WTC11 (cell line): ENCODE measurements around the gene SIN3B. TPM values are rescaled to one million over a fixed set of nuclear protein-coding genes. Genes with fewer than 3 reads are reported as not detected.

Experiments
- ATAC-seq: fragments of 200-7000 bp; cut with Tn5 transposase; 2 replicates; pipeline ENCODE4 v1.10.0; 2021; ENCODE audit warnings: mild to moderate bottlenecking, moderate library complexity
- CTCF ChIA-PET: fragments of 300-600 bp; sonication (Branson Sonifier 250); formaldehyde crosslinking; loops from one replicate; lab custom pipeline; 2021; ENCODE audit warnings: antibody characterized with exemption; lab: Charles Lee
- POLR2A ChIA-PET: fragments of 350-600 bp; sonication (Branson Sonifier 250); formaldehyde crosslinking; loops from one replicate; lab custom pipeline; 2021; ENCODE audit warnings: antibody characterized with exemption; lab: Charles Lee
- DNase-seq: peaks from one replicate; pipeline ENCODE4 v3.0.0; 2021; ENCODE audit warnings: low spot score
- H3K27ac Mint-ChIP-seq: 2 replicates; pipeline ENCODE4 v1.8.0; 2021; ENCODE audit warnings: mixed read lengths
- H3K27me3 Mint-ChIP-seq: 2 replicates; pipeline ENCODE4 v1.8.0; 2021; ENCODE audit warnings: low read depth, mild to moderate bottlenecking, moderate library complexity, mixed read lengths
- H3K36me3 Mint-ChIP-seq: 2 replicates; pipeline ENCODE4 v1.8.0; 2021; ENCODE audit warnings: mixed read lengths
- H3K4me1 Mint-ChIP-seq: 2 replicates; pipeline ENCODE4 v1.8.0; 2022; ENCODE audit warnings: mixed read lengths
- H3K4me3 Mint-ChIP-seq: 2 replicates; pipeline ENCODE4 v1.8.0; 2021; ENCODE audit warnings: mild to moderate bottlenecking, moderate library complexity, mixed read lengths
- H3K9me3 Mint-ChIP-seq: 2 replicates; pipeline ENCODE4 v1.8.0; 2021; ENCODE audit warnings: mixed read lengths
- CREM ChIP-seq: sonication (generic); formaldehyde crosslinking; IDR thresholded peaks from 2 replicates; pipeline ENCODE4 v1.8.1; 2022; ENCODE audit warnings: mild to moderate bottlenecking, missing genetic modification reagents, moderate library complexity
- ELF4 ChIP-seq: sonication (generic); formaldehyde crosslinking; IDR thresholded peaks from 2 replicates; pipeline ENCODE4 v1.8.1; 2022; ENCODE audit warnings: low read depth, mild to moderate bottlenecking, moderate library complexity, missing genetic modification reagents
- ETV6 ChIP-seq: sonication (generic); formaldehyde crosslinking; IDR thresholded peaks from 2 replicates; pipeline ENCODE4 v1.8.1; 2022; ENCODE audit warnings: mild to moderate bottlenecking, missing genetic modification reagents
- FOXP1 ChIP-seq: sonication (generic); formaldehyde crosslinking; IDR thresholded peaks from 2 replicates; pipeline ENCODE4 v1.8.0; 2022; ENCODE audit warnings: missing genetic modification reagents, mild to moderate bottlenecking, moderate library complexity, borderline replicate concordance
- GTF2I ChIP-seq: fragments of 250-450 bp; sonication (Bioruptor Pico); conservative IDR thresholded peaks from 2 replicates; pipeline ENCODE4 v1.4.0; 2021; ENCODE audit warnings: mild to moderate bottlenecking
- HMGA2 ChIP-seq: fragments of 250-450 bp; sonication (Bioruptor Pico); IDR thresholded peaks from 2 replicates; pipeline ENCODE4 v1.4.0; 2021; ENCODE audit warnings: mild to moderate bottlenecking, moderate library complexity
- NFATC4 ChIP-seq: fragments of 250-450 bp; sonication (Bioruptor Pico); IDR thresholded peaks from 2 replicates; pipeline ENCODE4 v1.9.0; 2021; ENCODE audit warnings: mild to moderate bottlenecking
- NFE2L1 ChIP-seq: sonication (generic); formaldehyde crosslinking; IDR thresholded peaks from 2 replicates; pipeline ENCODE4 v1.8.1; 2023; ENCODE audit warnings: missing genetic modification reagents
- NFYB ChIP-seq: sonication (generic); formaldehyde crosslinking; conservative IDR thresholded peaks from 2 replicates; pipeline ENCODE4 v1.8.0; 2022; ENCODE audit warnings: low read depth, missing genetic modification reagents
- ZNF263 ChIP-seq: sonication (generic); formaldehyde crosslinking; IDR thresholded peaks from 2 replicates; pipeline ENCODE4 v1.8.1; 2022; ENCODE audit warnings: low read depth, mild to moderate bottlenecking, moderate library complexity, missing genetic modification reagents
- ZNF671 ChIP-seq: fragments of 250-450 bp; sonication (Bioruptor Pico); IDR thresholded peaks from 2 replicates; pipeline ENCODE4 v1.8.0; 2021; ENCODE audit warnings: mild to moderate bottlenecking
- total RNA-seq: library from RNA; stranded (reverse); gene quantifications from 3 replicates; pipeline ENCODE4 v1.2.3, GENCODE V29; 2021
- TF ChIP-seq, protein P1 (sequence below): sonication (generic); formaldehyde crosslinking; IDR thresholded peaks from 2 replicates; pipeline ENCODE4 v1.8.0; 2022; ENCODE audit warnings: missing genetic modification reagents
- TF ChIP-seq, protein P2 (sequence below): sonication (generic); formaldehyde crosslinking; IDR thresholded peaks from 2 replicates; pipeline ENCODE4 v1.8.0; 2023; ENCODE audit warnings: mild to moderate bottlenecking, missing genetic modification reagents
- TF ChIP-seq, protein P3 (sequence below): sonication (generic); formaldehyde crosslinking; conservative IDR thresholded peaks from 2 replicates; pipeline ENCODE4 v1.8.1; 2022; ENCODE audit warnings: mild to moderate bottlenecking, missing genetic modification reagents
- TF ChIP-seq, protein P4 (sequence below): sonication (generic); formaldehyde crosslinking; IDR thresholded peaks from 2 replicates; pipeline ENCODE4 v1.8.0; 2023; ENCODE audit warnings: missing genetic modification reagents, mild to moderate bottlenecking, borderline replicate concordance
- TF ChIP-seq, protein P5 (sequence below): sonication (generic); formaldehyde crosslinking; IDR thresholded peaks from 2 replicates; pipeline ENCODE4 v1.8.1; 2023; ENCODE audit warnings: mild to moderate bottlenecking, missing genetic modification reagents
- TF ChIP-seq, protein P6 (sequence below): sonication (generic); formaldehyde crosslinking; IDR thresholded peaks from 2 replicates; pipeline ENCODE4 v1.8.1; 2022; ENCODE audit warnings: mild to moderate bottlenecking, missing genetic modification reagents, moderate library complexity, borderline replicate concordance
- TF ChIP-seq, protein P7 (sequence below): sonication (generic); formaldehyde crosslinking; IDR thresholded peaks from 2 replicates; pipeline ENCODE4 v1.8.1; 2022; ENCODE audit warnings: low read depth, mild to moderate bottlenecking, moderate library complexity, missing genetic modification reagents, borderline replicate concordance
- TF ChIP-seq, protein P8 (sequence below): sonication (generic); formaldehyde crosslinking; IDR thresholded peaks from 2 replicates; pipeline ENCODE4 v1.8.1; 2023; ENCODE audit warnings: mild to moderate bottlenecking, missing genetic modification reagents

SIN3B gene
- total RNA-seq, 1 experiment from 2014 or later: 87.7 TPM

DNA sequence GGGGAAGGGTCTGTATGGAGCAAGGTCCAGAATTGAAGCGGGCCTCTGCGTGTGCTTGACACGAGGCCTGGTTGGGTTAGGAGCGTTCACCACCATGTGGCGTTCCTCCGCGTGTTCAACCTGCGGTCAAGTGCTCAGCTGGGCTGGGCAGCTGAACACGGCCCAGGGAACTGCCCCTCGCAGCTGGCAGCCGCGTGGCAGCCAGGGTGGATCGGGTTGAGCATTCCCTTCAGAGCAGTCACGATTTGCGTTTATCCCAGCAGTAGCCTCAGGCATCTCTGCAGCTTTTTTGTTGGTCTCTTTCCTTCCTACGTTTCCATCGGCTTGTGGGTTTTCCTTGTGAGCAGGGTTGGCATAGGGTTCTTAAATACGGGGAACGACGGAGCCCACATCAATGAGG, 30.9 kb downstream of the SIN3B start (continued):
- TF ChIP-seq, protein P1, sequence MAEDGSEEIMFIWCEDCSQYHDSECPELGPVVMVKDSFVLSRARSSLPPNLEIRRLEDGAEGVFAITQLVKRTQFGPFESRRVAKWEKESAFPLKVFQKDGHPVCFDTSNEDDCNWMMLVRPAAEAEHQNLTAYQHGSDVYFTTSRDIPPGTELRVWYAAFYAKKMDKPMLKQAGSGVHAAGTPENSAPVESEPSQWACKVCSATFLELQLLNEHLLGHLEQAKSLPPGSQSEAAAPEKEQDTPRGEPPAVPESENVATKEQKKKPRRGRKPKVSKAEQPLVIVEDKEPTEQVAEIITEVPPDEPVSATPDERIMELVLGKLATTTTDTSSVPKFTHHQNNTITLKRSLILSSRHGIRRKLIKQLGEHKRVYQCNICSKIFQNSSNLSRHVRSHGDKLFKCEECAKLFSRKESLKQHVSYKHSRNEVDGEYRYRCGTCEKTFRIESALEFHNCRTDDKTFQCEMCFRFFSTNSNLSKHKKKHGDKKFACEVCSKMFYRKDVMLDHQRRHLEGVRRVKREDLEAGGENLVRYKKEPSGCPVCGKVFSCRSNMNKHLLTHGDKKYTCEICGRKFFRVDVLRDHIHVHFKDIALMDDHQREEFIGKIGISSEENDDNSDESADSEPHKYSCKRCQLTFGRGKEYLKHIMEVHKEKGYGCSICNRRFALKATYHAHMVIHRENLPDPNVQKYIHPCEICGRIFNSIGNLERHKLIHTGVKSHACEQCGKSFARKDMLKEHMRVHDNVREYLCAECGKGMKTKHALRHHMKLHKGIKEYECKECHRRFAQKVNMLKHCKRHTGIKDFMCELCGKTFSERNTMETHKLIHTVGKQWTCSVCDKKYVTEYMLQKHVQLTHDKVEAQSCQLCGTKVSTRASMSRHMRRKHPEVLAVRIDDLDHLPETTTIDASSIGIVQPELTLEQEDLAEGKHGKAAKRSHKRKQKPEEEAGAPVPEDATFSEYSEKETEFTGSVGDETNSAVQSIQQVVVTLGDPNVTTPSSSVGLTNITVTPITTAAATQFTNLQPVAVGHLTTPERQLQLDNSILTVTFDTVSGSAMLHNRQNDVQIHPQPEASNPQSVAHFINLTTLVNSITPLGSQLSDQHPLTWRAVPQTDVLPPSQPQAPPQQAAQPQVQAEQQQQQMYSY (CRISPR knock-in tag): no peak
- TF ChIP-seq, protein P2, sequence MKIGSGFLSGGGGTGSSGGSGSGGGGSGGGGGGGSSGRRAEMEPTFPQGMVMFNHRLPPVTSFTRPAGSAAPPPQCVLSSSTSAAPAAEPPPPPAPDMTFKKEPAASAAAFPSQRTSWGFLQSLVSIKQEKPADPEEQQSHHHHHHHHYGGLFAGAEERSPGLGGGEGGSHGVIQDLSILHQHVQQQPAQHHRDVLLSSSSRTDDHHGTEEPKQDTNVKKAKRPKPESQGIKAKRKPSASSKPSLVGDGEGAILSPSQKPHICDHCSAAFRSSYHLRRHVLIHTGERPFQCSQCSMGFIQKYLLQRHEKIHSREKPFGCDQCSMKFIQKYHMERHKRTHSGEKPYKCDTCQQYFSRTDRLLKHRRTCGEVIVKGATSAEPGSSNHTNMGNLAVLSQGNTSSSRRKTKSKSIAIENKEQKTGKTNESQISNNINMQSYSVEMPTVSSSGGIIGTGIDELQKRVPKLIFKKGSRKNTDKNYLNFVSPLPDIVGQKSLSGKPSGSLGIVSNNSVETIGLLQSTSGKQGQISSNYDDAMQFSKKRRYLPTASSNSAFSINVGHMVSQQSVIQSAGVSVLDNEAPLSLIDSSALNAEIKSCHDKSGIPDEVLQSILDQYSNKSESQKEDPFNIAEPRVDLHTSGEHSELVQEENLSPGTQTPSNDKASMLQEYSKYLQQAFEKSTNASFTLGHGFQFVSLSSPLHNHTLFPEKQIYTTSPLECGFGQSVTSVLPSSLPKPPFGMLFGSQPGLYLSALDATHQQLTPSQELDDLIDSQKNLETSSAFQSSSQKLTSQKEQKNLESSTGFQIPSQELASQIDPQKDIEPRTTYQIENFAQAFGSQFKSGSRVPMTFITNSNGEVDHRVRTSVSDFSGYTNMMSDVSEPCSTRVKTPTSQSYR: no peak
- TF ChIP-seq, protein P3, sequence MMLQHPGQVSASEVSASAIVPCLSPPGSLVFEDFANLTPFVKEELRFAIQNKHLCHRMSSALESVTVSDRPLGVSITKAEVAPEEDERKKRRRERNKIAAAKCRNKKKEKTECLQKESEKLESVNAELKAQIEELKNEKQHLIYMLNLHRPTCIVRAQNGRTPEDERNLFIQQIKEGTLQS (CRISPR knock-in tag): no peak
- TF ChIP-seq NFE2L1 (CRISPR knock-in tag): no peak
- no peak for TF ChIP-seq ELF4
- TF ChIP-seq NFYB (CRISPR knock-in tag): no peak
- TF ChIP-seq ZNF671 (CRISPR knock-in tag): no peak

DNA sequence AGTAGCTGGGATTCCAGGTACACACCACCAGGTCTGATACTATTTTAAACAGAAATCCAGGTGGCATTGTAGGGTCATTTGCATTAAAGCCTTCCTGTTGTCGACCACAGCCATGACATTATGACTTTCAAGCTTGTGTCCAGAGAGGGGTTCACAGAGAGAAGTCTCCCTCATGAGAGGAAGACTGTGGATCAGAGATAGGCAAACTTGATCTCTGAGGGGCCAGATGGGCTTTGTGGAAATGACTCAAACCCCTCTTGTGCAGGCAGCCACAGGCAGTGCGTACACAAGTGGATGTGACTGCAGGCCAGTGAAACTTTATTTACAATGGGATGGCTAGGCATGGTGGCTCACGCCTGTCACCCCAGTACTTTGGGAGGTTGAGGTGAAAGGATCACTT, 31.8 kb downstream of the SIN3B start:
- TF ChIP-seq NFATC4 (CRISPR knock-in tag) (no peak), CREM (CRISPR knock-in tag) (no peak), ZNF263 (no peak), FOXP1 (CRISPR knock-in tag) (no peak), ZNF671 (CRISPR knock-in tag) (no peak), HMGA2 (CRISPR knock-in tag) (no peak), ELF4 (no peak), ETV6 (CRISPR knock-in tag) (no peak), GTF2I (CRISPR knock-in tag) (no peak)
- TF ChIP-seq, protein P4, sequence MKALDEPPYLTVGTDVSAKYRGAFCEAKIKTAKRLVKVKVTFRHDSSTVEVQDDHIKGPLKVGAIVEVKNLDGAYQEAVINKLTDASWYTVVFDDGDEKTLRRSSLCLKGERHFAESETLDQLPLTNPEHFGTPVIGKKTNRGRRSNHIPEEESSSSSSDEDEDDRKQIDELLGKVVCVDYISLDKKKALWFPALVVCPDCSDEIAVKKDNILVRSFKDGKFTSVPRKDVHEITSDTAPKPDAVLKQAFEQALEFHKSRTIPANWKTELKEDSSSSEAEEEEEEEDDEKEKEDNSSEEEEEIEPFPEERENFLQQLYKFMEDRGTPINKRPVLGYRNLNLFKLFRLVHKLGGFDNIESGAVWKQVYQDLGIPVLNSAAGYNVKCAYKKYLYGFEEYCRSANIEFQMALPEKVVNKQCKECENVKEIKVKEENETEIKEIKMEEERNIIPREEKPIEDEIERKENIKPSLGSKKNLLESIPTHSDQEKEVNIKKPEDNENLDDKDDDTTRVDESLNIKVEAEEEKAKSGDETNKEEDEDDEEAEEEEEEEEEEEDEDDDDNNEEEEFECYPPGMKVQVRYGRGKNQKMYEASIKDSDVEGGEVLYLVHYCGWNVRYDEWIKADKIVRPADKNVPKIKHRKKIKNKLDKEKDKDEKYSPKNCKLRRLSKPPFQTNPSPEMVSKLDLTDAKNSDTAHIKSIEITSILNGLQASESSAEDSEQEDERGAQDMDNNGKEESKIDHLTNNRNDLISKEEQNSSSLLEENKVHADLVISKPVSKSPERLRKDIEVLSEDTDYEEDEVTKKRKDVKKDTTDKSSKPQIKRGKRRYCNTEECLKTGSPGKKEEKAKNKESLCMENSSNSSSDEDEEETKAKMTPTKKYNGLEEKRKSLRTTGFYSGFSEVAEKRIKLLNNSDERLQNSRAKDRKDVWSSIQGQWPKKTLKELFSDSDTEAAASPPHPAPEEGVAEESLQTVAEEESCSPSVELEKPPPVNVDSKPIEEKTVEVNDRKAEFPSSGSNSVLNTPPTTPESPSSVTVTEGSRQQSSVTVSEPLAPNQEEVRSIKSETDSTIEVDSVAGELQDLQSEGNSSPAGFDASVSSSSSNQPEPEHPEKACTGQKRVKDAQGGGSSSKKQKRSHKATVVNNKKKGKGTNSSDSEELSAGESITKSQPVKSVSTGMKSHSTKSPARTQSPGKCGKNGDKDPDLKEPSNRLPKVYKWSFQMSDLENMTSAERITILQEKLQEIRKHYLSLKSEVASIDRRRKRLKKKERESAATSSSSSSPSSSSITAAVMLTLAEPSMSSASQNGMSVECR (CRISPR knock-in tag): no peak
- TF ChIP-seq, protein P5, sequence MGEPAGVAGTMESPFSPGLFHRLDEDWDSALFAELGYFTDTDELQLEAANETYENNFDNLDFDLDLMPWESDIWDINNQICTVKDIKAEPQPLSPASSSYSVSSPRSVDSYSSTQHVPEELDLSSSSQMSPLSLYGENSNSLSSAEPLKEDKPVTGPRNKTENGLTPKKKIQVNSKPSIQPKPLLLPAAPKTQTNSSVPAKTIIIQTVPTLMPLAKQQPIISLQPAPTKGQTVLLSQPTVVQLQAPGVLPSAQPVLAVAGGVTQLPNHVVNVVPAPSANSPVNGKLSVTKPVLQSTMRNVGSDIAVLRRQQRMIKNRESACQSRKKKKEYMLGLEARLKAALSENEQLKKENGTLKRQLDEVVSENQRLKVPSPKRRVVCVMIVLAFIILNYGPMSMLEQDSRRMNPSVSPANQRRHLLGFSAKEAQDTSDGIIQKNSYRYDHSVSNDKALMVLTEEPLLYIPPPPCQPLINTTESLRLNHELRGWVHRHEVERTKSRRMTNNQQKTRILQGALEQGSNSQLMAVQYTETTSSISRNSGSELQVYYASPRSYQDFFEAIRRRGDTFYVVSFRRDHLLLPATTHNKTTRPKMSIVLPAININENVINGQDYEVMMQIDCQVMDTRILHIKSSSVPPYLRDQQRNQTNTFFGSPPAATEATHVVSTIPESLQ (CRISPR knock-in tag): no peak
- TF ChIP-seq, protein P6, sequence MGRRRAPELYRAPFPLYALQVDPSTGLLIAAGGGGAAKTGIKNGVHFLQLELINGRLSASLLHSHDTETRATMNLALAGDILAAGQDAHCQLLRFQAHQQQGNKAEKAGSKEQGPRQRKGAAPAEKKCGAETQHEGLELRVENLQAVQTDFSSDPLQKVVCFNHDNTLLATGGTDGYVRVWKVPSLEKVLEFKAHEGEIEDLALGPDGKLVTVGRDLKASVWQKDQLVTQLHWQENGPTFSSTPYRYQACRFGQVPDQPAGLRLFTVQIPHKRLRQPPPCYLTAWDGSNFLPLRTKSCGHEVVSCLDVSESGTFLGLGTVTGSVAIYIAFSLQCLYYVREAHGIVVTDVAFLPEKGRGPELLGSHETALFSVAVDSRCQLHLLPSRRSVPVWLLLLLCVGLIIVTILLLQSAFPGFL (CRISPR knock-in tag): no peak
- TF ChIP-seq, protein P7, sequence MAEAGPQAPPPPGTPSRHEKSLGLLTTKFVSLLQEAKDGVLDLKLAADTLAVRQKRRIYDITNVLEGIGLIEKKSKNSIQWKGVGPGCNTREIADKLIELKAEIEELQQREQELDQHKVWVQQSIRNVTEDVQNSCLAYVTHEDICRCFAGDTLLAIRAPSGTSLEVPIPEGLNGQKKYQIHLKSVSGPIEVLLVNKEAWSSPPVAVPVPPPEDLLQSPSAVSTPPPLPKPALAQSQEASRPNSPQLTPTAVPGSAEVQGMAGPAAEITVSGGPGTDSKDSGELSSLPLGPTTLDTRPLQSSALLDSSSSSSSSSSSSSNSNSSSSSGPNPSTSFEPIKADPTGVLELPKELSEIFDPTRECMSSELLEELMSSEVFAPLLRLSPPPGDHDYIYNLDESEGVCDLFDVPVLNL (CRISPR knock-in tag): no peak
- TF ChIP-seq, protein P8, sequence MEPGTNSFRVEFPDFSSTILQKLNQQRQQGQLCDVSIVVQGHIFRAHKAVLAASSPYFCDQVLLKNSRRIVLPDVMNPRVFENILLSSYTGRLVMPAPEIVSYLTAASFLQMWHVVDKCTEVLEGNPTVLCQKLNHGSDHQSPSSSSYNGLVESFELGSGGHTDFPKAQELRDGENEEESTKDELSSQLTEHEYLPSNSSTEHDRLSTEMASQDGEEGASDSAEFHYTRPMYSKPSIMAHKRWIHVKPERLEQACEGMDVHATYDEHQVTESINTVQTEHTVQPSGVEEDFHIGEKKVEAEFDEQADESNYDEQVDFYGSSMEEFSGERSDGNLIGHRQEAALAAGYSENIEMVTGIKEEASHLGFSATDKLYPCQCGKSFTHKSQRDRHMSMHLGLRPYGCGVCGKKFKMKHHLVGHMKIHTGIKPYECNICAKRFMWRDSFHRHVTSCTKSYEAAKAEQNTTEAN (CRISPR knock-in tag): no peak
- no peak for DNase-seq
- Mint-ChIP-seq H3K4me1 (no peaks in the 10 kb centered on the region), H3K9me3 (no peaks in the 10 kb centered on the region), H3K27ac (peak overlapping the region; percentile 49; the same call in 1 of the 2 replicates), H3K4me3 (no peak overlapping the region), H3K36me3 (peaks cover 34% of the 10 kb centered on the region), H3K27me3 (no peaks in the 10 kb centered on the region)
- ATAC-seq: no peak
- CTCF ChIA-PET: interaction anchor here (0.7 to 1.0 kb wide), 2 partner anchors 26 to 84 kb away, joined by 3 to 4 read pairs; no protein-coding TSS in a partner anchor
- POLR2A ChIA-PET: no interaction called here
